ENCODE measurements around the gene TREM2. TPM values are rescaled to one million over a fixed set of nuclear protein-coding genes. Genes with fewer than 3 reads are reported as not detected.
"Not testable (repeated sequence)": the region's sequence is repeated elsewhere in the genome, so short reads cannot be mapped to it uniquely, and the experiment has no call there.

The TREM2 gene
- total and polyA plus RNA-seq, 2 donors = 0.95 to 1.5 TPM

DNA sequence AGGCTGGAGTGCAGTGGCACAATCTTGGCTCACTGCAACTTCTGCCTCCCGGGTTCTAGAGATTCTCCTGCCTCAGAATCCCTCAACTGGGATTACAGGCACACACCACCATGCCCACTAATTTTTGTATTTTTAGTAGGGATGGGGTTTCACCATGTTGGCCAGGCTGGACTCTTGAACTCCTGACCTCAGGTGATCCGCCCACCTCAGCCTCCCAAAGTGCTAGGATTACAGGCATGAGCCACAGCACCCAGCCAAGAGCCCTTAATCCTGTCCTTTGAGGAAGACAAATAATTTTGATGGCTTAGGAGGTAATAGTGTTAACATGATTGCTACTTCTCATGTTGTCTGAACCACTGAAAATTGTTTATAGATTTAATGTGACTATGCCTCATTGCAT is 47.9 kb downstream of the TREM2 start:
- 93% methylated on average over 2 of the region's 2 CpGs for WGBS
- H3K27ac ChIP-seq (ENCODE audit: low read depth); H3K4me3 ChIP-seq (ENCODE audit: low read depth, low read length); H3K4me1 ChIP-seq (ENCODE audit: insufficient read depth); DNase-seq (ENCODE audit: extremely low spot score); H3K36me3 ChIP-seq (ENCODE audit: insufficient read depth): not testable (repeated sequence)

DNA sequence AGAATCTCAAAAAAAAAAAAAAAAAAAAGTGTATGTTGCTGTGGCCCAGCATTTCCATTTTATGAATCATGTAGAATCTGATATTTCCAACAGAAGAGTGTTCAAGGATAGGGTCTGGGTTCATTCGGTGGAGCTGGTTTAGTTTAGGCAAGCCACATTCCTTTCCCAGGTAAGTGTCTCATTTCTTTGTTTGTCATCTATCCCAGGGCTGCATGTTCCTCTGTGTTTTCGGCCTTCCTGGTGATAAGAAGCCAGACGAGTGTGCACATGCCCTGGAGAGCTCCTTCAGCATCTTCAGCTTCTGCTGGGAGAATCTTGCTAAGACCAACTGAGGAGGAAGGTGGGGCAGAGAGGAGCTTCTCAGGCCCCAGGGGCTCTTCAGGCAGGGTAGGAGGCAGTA is 51.9 kb downstream of the TREM2 start:
- WGBS = 76% methylated on average over 3 of the region's 3 CpGs
- no peak for DNase-seq (ENCODE audit: extremely low spot score)
- no peaks in the 10 kb centered on the region for H3K4me1 ChIP-seq (ENCODE audit: insufficient read depth)
- H3K27ac ChIP-seq (ENCODE audit: low read depth) = no peak overlapping the region
- H3K36me3 ChIP-seq (ENCODE audit: insufficient read depth) = no peaks in the 10 kb centered on the region
- H3K4me3 ChIP-seq (ENCODE audit: low read depth, low read length) = no peak overlapping the region

Other genes starting within 250 kb of the TREM2 start
- gene UNC5CL, start 123.9 kb downstream of the TREM2 start, total RNA-seq = 0.37 TPM
- gene UNC5CL, start 123.9 kb downstream of the TREM2 start, polyA plus RNA-seq = 0.87 TPM
- gene TSPO2, start 120.6 kb downstream of the TREM2 start, total RNA-seq = not detected
- not detected for gene TSPO2, start 120.6 kb downstream of the TREM2 start, polyA plus RNA-seq
- gene APOBEC2, start 109.9 kb downstream of the TREM2 start, total RNA-seq = 11.4 TPM
- 0.41 TPM for gene APOBEC2, start 109.9 kb downstream of the TREM2 start, polyA plus RNA-seq
- 16.9 TPM for gene OARD1, start 90.8 kb downstream of the TREM2 start, total RNA-seq
- gene OARD1, start 90.8 kb downstream of the TREM2 start, polyA plus RNA-seq = 26.3 TPM
- 30.5 TPM for gene NFYA, start 90.1 kb downstream of the TREM2 start, total RNA-seq
- gene NFYA, start 90.1 kb downstream of the TREM2 start, polyA plus RNA-seq = 12.3 TPM
- 0.21 TPM for gene TREML1, start 8.8 kb downstream of the TREM2 start, total RNA-seq
- not detected for gene TREML1, start 8.8 kb downstream of the TREM2 start, polyA plus RNA-seq
- 0.11 TPM for gene TREML2, start 38.0 kb upstream of the TREM2 start, total RNA-seq
- 0.10 TPM for gene TREML2, start 38.0 kb upstream of the TREM2 start, polyA plus RNA-seq
- gene TREML4, start 65.2 kb upstream of the TREM2 start, total RNA-seq = not detected
- 0.03 TPM for gene TREML4, start 65.2 kb upstream of the TREM2 start, polyA plus RNA-seq
- 0.26 TPM for gene TREM1, start 123.6 kb upstream of the TREM2 start, total RNA-seq
- 0.66 TPM for gene TREM1, start 123.6 kb upstream of the TREM2 start, polyA plus RNA-seq
- not detected for gene NCR2, start 172.5 kb upstream of the TREM2 start, total RNA-seq
- gene NCR2, start 172.5 kb upstream of the TREM2 start, polyA plus RNA-seq = not detected